ENCODE data around the gene MYH16.
"Not testable (repeated sequence)": the region's sequence is repeated elsewhere in the genome, so short reads cannot be mapped to it uniquely, and the experiment has no call there.

The MYH16 gene

DNA sequence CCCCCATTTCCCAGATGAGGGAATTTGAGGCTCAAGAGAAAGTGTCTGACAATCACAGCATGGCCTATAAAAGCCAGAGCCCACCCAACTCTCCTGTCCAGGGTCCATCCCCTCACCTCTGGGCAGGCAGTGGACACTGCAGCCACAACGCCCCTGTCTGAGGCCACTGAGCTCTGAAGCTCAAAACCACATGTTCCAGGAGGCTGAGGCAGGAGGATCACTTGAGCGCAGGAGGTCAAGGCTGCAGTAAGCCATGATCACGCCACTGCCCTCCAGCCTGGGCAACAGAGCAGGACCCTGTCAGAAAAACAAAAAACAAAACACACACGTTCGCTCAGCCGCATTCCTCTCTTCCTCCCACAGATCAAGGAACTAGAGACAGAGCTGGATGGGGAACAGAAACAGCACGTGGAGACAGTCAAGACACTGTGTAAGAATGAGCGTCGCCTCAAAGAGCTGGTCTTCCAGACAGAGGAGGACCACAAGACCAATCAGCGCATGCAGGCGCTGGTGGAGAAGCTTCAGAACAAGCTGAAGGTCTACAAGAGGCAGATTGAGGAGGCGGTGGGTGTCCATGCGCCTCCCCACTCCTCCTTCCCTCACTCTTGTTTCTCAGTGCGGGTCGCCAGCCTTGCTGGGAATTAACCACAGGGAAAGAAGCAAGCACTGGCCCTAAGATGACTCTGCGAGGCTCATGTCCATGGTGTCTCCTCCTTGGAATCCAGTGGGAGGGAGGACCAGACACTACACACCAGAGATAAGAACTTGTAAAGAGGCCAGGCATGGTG is 33.0 kb downstream of the MYH16 start:
- DNase-seq (ENCODE audit: low read depth in 2 of 2) = no peak

DNA sequence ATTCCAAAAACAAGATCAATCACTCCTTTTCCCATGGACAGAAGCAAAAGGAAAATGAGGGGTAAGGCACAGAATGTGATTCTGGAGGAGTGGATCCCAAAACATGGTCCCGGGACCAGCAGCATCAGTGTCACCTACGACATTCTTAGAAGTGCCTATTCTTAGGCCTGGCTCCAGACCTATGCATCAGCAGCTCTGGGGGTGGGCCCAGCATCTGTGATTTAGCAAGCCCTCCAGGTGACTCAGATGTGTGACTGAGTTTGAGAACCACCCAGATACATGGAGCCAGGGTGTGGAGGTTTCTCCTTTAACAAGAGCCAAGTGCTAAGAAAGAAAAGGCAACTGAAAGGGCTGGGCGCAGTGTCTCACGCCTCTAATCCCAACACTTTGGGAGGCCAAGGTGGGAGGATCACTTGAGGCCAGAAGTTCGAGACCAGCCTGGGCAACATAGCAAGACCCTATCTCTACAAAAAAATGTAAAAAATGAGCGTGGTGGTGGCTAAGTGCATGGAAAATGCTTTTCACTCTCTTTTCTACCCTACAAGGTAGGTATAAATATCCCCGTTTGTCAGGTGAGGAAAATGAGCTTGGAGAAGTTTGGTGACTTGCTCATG is 35.9 kb downstream of the MYH16 start:
- DNase-seq (ENCODE audit: low read depth in 2 of 2) = no peak

DNA sequence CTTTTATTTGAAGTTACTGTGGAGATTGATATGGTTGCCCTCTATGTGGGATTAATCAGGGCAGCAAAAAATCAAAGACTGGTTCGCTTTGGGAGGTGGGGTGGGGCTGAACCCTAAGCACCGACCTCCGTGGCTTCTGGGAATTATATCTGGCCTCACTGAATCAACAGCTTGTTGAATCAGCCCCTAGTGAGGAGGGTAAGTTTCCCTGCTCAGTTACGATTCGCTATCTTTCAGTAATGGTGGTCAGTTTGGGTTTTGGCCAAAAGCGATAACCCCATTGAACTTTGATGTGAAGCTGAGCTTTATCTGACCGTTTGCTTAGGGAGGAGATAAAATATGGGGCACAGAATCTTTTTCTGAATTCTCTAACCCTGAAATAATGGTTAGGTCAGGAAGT is 36.5 kb downstream of the MYH16 start:
- DNase-seq (ENCODE audit: low read depth in 2 of 2) = no peak

DNA sequence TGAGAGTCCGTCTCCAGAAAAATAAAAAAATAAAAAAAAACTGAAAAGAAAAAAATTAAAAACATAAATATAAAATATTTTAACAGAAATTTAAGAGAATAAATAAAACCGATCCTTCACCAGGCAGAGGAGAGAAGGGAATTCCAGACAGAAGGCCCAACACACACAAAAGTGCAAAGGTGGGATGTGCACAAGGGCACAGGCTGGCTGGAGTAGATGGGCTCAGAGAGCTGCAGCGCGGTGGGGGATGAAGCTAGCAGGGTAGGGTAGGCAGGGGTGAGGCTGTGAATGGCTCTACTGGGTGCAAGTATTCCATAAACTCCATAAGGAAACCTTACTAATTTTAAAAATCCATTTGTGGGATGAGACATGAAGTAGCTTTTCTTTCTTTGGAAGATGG is 37.4 kb downstream of the MYH16 start:
- no peak for DNase-seq (ENCODE audit: low read depth in 2 of 2)

DNA sequence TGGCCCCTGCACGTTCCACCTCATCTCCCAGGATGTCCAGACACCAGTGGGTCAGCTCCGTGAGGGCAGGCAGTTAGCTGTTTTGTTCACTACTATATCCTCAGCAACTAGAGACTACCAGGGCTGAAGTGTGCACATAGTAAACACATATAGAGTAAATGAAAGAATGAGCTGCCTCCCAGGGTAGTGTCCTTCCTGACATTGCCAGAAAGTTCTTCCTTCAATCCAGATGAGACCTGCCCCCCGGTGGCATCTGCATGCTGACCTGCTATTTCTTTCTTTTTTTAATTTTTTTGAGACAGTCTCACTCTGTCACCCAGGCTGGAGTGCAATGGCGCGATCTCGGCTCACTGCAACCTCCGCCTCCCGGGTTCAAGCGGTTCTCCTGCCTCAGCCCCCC is 39.1 kb downstream of the MYH16 start:
- DNase-seq (ENCODE audit: low read depth in 2 of 2) = no peak

DNA sequence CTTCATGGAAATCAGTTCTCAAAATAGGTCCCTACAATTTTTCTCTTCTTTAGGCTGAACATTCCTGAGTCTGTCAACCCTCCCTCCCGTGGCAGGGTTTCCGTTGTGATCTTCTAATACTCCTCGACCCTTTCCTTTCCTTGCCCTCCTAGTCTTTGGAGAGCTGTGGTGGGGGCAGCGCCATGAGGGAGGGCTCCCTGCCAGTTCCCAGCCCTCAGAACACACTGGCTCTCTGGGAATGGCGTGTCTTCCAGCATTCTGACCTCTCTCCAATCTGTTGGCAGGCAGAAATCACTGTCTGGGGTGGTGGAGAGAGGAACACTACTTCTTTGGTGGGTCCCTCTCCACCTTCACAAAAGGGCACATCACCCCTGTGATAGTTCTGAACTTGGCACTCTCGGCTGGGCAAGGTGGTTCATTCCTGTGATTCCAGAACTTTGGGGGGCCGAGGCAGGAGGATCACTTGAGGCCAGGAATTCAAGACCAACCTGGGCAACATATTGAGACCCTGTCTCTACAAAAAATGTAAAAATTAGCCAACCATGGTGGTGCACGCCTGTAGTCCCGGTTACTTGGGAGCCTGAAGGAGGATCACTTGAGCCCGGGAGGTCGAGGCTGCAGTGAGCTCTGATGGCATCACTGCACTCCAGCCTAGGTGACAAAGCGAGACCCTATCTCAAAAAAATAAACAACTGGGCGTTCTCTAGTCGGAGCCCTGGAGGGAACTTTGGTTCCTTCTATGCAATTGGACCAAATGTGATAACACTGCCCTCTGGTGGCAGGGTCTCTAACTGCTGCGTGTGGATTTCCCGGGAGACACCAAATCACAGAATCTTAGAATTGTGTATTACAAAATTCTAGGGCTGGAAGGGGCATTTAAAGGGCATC is 39.9 kb downstream of the MYH16 start:
- peak; percentile 48 to 64 for DNase-seq (ENCODE audit: low read depth in 2 of 2)

DNA sequence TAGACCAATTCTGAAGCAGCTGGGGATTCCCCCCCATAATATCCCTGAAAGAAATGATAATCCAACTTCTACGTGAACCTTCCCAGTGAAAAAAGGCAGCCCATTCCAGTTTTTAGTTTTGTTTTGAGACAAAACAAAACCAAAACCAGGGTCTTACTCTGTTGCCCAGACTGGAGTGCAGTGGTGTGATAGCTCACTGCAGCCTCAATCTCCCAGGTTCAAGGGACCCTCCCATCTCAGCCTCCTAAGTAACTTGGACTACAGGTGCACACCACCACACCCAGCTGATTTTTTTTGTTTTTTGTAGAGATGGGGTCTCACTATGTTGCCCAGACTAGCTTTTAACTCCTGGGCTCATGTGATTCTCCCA is 40.5 kb downstream of the MYH16 start:
- DNase-seq (ENCODE audit: low read depth in 2 of 2) = no peak

DNA sequence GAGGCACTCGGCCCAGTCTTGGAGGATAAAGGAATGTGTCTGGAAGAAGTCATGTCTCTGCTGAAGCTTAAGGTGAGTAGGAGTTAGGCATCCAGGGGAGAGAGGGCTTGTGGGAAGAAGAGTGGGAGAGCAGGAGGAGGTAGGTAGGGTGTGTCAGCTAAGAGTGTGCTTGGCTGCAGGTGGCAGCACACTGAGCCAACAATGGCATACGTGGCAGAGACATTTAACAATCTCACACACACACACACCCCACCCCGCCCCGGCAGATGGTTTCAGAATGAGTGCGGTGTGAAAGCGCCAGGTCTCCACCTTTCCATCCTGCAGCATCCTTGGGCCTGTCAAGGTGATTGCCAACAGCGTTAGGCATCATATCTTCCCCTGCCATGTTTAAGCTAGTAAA is 41.9 kb downstream of the MYH16 start:
- DNase-seq (ENCODE audit: low read depth in 2 of 2) = peak; percentile 36 to 42

DNA sequence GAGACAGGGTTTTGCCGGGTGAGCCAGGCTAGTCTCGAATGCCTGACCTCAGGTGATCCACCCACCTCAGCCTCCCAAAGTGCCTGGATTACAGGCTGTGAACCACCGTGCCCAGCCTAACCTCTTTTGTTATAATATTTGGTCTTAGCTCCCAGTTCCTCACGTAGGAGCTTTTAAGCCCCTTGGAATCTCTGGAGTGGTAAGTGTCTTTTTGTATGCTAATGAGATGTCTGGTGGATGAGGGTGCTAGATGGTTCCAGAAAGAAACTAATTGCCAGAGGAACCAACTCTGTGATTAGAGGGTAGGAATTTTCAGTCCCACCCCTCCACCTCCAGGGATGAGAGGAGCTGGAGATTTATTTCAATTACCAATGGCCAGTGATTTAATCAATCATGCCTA is 47.7 kb downstream of the MYH16 start:
- DNase-seq (ENCODE audit: low read depth in 2 of 2) = no peak

DNA sequence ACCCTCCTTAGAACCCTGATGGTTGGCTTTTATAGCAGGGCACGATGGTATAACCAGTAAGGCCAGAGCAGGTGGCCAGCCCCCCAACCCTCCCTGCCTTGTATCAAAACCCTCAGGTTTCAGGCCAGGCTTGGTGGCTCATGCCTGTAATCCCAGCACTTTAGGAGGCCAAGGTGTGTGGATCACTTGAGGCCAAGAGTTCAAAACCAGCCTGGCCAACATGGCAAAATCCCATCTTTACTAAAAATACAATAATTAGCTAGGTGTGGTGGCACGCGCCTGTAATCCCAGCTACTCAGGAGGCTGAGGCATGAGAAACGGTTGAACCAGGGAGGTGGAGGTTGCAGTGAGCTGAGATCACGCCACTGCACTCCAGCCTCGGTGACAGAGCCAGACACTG is 50.0 kb downstream of the MYH16 start:
- not testable (repeated sequence) for DNase-seq (ENCODE audit: low read depth in 2 of 2)

DNA sequence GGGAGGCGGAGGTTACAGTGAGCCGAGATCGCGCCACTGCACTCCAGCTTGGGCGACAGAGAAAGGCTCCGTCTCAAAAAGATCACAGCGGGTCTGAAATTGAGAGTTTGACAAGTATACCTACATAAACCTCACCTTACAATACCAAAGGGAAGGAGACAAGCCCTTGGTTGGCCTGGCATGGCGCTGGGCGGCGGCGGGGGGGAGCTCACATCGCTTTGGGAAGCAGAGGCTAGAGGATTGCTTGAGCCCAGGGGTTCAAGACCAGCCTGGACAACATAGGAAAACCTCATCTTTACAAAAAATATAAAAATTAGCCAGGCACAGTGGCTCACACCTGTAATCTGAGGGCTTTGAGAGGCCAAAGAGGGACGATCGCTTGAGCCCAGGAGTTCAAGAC is 51.9 kb downstream of the MYH16 start:
- no peak for DNase-seq (ENCODE audit: low read depth in 2 of 2)

DNA sequence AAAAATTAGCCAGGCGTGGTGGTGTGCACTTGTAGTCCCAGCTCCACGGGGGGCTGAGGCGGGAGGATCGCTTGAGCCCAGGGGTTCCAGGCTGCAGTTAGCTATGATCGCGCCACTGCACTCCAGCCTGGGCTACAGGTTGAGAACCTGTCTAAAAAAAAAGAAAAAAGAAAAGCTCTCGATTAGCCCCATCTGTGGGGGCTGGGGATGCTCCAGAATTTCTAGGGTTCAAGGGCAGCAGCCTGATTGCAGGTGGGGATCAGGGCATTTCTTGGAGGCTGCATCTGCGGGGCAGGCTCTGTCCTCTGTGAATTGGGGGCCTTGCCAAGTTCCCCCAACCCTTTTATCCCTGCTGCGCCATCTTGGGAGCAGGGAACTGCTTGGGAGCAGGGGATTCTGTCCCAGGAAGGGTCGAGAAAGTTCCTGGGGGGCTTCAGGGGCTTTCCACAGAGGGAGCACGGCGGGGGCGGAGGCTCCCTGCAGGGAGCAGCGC is 52.4 kb downstream of the MYH16 start:
- DNase-seq (ENCODE audit: low read depth in 2 of 2) = no peak

DNA sequence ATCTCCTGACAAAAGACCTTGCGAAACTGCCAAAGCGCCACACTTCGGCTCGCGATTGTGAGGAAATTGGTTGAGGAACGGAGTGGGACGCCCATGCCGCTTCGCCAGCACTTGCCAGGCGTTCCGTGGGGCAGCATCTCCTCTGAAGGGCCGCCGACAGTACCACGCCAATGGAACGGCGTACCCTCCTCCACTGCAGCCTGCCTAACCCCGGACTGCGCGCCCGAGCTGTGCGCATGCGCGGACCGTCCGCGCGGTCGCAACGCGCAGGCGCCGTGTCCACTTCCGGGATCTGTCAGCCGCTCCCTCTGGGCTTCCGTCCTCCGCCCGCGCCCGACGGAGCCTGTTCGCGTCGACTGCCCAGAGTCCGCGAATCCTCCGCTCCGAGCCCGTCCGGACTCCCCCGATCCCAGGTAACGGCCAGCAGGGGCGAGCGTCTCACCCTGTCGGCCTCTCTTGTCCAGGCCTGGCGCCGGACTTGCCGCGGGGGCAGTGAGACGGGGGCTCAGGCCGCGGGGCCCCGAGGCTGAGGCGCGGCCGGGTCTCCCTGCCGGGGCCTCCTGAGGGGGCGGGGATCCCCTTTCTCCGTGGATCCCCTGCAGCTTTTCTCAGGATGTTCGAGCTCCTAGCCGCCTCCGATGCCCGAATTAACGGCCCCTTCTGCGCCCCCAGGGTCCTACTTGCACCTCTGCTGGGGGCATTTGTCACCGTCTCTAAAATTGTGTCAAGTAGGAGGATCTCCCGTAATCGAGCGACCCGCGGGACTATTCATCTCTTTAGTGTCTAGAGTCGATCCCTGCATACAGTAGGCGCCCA is 53.2 kb downstream of the MYH16 start, which contains the start of gene ARPC1A:
ARPC1A (plus strand) TSS at position 307 of the 816 bp plus-strand sequence. CDS start 7,456 bp downstream, outside the sequence.
- DNase-seq (ENCODE audit: low read depth in 2 of 2) = peak; percentile 80 to 88

DNA sequence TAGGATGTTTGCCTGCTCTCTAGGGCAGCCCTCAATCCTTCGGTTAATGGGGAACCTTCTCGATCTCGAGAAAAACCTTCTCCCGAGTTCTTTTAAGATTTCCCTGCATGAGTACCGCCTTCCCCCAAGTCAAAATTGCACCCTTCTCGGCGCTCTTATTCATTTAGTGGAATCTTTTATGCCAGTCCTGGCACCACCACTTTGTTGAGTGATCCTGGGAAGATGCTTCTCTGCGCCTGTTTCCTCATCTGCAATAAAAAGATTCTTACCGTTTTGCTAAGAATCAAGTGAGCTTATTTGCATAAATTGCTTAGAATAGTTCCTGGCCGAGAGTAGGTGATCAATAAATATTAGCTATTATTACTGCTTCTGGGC is 53.8 kb downstream of the MYH16 start:
- DNase-seq (ENCODE audit: low read depth in 2 of 2) = no peak

DNA sequence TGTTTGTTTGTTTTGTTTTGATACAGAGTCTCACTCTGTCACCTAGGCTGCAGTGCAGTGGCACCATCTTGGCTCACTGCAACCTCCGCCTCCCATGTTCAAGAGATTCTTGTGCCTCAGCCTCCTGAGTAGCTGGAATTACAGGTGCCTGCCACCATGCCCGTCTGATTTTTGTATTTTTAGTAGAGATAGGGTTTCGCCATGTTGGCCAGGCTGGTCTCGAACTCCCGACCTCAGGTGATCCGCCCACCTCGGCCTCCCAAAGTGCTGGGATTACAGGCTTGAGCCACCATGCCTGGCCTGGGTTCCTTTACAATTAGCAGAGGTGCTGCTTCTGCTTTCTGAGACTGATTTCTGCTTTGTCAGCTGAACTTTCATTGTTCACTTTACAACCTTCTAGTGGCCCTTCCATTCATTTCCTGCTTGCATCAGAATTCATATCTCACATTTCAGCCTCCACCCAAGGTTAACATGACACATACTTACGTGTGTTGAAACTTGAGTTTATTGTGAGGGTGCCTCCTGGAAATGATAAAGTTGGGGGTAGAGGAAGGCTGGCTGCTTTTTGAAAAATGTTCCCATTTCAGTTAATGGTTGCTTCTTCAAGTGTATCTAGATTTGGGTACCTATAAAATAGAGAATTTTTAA is 57.8 kb downstream of the MYH16 start:
- DNase-seq (ENCODE audit: low read depth in 2 of 2) = not testable (repeated sequence)

DNA sequence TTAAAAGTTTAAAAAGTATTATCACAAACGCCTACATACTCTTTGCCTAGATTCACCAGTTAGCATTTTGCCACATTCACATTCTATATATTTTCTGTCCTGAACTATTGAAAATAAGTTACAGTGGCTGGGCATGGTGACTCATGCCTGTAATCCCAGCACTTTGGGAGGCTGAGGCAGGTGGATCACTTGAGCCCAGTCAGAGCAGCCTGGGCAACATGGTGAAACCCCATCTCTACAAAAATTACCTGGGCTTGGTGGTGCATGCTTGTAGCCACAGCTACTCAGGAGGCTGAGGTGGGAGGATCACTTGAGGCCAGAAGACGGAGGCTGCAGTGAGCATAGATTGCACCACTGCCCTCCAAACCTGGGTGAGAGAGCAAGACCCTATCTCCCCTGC is 58.4 kb downstream of the MYH16 start:
- no peak for DNase-seq (ENCODE audit: low read depth in 2 of 2)

DNA sequence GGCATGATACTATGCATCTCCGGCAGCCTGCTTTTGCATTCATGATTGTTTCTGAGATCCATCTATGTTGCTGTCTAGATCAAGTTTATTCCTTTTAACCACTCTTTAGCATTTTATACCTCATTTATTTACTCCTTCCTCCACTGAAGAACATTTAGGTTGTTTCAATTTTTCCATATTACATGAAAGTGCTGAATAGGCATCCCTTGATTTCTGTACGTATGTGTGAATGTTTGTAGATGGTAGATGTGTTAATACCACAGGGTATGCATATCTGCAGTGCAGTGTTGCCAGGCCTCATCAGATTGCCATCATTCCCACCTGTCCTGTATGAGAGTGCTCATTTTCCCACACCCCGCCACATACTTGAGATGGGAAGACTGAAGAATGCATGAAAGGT is 67.0 kb downstream of the MYH16 start:
- no peak for DNase-seq (ENCODE audit: low read depth in 2 of 2)

DNA sequence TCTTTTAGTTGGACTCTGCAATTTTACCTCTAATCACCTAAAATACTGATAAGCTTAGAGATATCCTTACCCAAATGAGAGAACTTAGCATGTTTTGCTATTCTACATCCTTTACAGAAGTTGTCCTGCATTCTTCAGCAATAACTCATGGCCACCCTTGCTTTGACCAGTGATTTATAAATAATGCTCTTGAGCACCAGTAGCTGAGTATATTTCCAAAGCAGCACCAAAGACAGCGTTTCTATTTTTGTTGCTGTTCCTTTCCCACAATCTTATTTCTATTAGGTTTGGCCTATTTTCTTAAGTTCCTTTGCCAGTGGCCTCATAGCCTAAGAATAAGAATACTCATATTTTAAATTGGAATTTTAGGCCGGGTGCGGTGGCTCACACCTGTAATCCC is 68.0 kb downstream of the MYH16 start:
- DNase-seq (ENCODE audit: low read depth in 2 of 2) = no peak

DNA sequence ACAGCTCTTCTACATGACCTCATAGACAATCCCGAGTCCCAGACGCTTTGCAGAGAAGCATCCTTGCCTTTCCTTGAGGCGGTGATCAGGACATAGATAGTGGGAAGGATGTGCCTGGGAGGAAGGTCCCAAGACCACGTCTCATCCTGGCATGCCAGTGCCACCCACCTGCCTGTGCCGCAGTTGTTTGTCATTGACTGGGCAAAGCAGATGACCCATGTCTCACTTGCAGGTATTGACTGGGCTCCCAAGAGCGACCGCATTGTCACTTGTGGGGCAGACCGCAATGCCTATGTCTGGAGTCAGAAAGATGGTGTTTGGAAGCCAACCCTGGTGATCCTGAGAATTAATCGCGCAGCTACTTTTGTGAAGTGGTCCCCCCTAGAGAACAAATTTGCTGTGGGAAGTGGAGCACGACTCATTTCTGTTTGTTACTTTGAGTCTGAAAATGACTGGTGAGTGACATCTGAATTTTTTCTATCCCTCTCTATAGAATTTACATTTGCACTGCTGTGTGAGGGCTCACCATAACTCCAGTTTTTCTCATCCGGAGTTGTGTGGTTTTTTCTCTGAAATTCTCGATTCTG is 71.5 kb downstream of the MYH16 start:
- no peak for DNase-seq (ENCODE audit: low read depth in 2 of 2)

DNA sequence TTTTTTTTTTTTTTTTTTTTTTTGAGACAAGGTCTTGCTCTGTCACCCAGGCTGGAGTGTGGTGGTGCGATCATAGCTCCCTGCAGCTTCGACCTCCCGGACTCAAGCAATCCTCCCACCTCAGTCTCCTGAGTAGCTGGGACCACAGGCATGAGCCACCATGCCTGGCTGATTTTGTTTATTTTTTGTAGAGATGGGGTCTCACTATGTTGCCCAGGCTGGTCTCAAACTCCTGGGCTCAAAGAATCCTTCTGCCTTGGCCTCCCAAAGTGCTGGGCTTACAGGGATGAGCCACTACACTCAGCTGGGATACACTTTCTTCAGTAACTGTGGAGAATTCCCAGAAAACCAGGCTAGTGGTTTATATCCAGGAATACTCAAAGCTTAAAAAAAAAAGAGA is 78.0 kb downstream of the MYH16 start:
- DNase-seq (ENCODE audit: low read depth in 2 of 2) = not testable (repeated sequence)

DNA sequence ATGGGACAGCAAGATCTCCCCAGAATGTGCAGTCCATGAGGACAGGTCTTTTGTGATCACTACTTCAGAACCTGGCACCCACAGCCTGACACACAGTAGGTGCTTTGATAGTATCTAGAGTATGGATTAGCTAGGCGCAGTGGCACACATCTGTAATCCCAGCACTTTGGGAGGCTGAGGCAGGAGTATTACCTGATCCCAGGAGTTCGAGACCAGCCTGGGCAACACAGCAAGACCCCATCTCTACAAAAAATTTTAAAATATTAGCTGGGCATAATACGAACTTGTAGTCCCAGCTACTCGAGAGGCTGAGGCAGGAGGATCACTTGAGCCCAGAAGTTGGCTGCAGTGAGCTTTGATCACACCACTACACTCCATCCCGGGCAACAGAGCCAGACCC is 79.6 kb downstream of the MYH16 start:
- DNase-seq (ENCODE audit: low read depth in 2 of 2) = no peak

Measured in stimulated activated CD4-positive, alpha-beta T cell treated with anti-CD3 and anti-CD28 coated beads, Interleukin-15, amount 100 ng/mL, for 48 hours (primary cell).